GM20431 (cell line): ENCODE measurements around the gene CDCA8.

Experiments
- in situ Hi-C: fragments of 300-500 bp; cut with MseI, MboI; formaldehyde crosslinking; loops from one replicate; pipeline ENCODE4 v1.15.0; 2020; ENCODE audit warnings: low sequenced_read_pairs; ENCODE audit not compliant: unreplicated experiment

Gene CDCA8

DNA sequence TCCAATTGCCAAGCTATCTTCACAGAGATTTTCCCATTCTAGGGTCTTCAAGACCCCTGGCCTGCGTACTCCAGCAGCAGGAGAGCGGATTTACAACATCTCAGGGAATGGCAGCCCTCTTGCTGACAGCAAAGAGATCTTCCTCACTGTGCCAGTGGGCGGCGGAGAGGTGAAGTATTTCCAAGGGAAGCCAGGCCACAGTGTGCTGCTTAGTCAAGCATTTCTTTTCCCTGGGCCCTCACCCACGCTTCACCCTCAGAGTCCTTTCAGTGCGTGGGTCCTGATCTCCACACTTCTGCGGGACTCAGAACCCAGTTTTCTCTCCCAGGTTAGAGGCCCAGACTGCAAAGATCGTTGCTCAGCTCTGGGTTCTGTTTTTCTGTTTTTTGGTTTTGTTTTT is 13.1 kb downstream of the CDCA8 start:
- in situ Hi-C loops, result no loop called here

DNA sequence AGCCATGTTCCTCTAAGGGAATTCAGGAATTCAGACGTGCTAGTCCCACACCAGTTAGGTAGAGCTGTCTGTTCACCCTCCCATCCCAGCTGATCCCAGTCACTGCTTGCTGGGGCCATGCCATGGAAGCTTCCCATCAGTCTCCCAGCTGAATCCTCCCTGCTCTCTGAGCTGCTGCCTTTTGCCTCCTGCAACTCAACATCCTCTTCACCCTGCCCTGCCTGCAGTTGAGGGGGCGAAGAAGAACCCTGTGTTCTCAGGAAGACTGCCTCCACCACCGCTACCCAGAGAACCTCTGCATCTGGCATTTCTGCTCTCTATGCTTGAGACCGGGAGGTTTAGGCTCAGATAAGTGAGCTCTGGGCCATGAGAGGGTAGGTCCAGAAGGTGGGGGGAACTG is 16.2 kb downstream of the CDCA8 start:
- in situ Hi-C loops, result no loop called here

- in situ Hi-C loops, result no loop called here
Observed at GRCh38 chr1:37714226-37714625, 21.9 kb downstream of the CDCA8 start.

- in situ Hi-C loops, result no loop called here
Observed at GRCh38 chr1:37714689-37715088, 22.4 kb downstream of the CDCA8 start.

DNA sequence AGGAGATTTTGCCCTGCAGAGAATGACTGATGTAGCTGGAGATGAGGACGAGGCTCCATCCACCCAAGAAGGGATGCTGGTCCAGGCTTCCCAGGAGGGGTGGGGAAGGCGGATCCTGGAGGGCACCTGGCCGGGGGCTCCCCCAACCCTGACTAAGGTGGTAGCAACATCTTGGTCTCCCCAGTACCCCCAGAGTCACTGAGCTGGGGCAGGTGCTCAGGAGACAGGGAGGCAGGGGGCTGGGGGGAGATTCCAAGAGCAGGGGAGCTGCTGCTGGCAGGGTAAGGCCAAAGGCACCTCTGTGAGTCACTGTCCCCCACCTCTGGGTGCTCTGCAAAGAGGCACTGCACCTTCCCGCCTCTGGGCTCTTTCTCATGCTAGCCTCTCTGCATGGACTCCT is 24.0 kb downstream of the CDCA8 start:
- in situ Hi-C loops, result no loop called here

- in situ Hi-C loops, result no loop called here
Observed at GRCh38 chr1:37717631-37718030, 25.3 kb downstream of the CDCA8 start.

GRCh38 chr1:37718181-37718900 is 26.0 kb downstream of the CDCA8 start:
- in situ Hi-C loops, result no loop called here

- in situ Hi-C loops, result no loop called here
Observed at GRCh38 chr1:37718901-37719571, 26.7 kb downstream of the CDCA8 start.

GRCh38 chr1:37719572-37720195 is 27.4 kb downstream of the CDCA8 start:
- in situ Hi-C loops, result no loop called here

- in situ Hi-C loops, result no loop called here
Observed at GRCh38 chr1:37720231-37721130, 28.2 kb downstream of the CDCA8 start.

- in situ Hi-C loops, result no loop called here
Observed at GRCh38 chr1:37721565-37721964, 29.2 kb downstream of the CDCA8 start.

GRCh38 chr1:37722181-37723071 is 30.1 kb downstream of the CDCA8 start:
- in situ Hi-C loops, result no loop called here

- in situ Hi-C loops, result no loop called here
Observed at GRCh38 chr1:37723072-37723389, 30.7 kb downstream of the CDCA8 start.

DNA sequence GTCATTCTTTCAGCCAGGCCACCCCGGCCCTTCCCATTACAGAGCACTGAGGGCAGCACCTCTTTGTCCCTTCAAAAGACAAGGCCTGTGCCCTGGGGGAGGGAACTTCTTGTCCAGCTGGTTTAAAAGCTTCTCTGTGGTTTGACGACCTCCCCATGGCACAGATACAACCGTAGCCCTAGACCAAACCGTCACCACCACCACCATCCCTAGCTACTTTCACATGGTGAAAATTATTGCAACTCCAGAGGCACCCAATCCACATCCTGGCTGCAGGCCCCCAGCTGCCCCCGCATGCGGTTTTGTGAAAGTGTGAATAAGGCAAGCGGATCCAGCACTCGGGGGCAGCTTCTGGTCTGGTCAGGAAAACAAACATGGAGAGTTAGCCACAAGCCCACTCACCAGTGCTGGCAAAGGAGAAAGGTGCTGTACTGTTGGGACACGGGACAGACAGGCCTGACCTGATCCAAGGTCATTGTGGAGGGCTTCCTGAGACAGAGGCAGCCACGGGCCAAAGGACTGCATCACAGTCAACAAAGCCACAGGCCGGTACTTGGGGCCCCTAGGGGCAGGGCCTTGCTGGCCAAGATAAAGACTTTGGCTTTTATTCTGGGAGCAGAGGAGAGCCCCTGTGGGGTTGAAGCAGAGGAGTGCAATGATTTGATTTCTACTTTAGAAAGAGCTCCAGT is 31.2 kb downstream of the CDCA8 start:
- in situ Hi-C loops, result no loop called here

GRCh38 chr1:37724575-37724974 is 32.3 kb downstream of the CDCA8 start:
- in situ Hi-C loops, result no loop called here

DNA sequence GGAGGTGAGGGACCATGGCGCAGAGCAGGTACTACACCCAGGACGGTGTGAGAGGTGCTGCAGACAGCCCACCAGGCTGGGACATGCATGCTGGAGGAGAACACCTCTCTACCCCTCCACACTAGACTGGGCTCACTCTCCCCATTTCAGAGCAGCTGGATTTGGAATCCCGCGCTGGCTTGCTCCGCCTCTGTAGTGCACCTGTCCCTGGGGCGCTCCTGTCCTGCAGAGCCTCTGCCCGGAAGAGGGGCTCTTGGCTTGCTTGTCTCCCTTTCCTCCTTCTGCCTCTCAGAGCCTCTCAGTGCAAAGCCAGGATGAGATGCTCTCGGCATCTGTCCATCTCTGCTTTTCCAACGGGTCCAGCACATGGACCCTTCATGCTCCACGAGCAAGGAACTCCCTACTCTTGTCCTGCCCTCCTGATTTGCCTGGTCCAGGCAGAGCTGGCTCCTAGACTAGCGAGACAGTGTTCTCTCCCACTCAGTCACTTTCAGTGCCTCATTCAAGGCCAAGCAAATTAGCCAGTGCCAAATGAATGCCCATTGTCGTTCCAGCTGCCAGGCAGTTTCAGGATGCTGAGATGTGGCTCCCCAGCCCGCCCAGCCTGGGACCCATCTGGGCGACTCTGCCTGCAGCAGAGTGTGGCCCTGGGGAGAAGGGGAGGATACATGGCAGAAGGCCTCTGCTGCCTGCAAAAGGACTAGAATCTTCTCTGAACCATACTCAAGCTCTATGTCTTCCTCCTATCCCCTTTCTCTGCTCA is 33.7 kb downstream of the CDCA8 start:
- in situ Hi-C loops, result no loop called here

DNA sequence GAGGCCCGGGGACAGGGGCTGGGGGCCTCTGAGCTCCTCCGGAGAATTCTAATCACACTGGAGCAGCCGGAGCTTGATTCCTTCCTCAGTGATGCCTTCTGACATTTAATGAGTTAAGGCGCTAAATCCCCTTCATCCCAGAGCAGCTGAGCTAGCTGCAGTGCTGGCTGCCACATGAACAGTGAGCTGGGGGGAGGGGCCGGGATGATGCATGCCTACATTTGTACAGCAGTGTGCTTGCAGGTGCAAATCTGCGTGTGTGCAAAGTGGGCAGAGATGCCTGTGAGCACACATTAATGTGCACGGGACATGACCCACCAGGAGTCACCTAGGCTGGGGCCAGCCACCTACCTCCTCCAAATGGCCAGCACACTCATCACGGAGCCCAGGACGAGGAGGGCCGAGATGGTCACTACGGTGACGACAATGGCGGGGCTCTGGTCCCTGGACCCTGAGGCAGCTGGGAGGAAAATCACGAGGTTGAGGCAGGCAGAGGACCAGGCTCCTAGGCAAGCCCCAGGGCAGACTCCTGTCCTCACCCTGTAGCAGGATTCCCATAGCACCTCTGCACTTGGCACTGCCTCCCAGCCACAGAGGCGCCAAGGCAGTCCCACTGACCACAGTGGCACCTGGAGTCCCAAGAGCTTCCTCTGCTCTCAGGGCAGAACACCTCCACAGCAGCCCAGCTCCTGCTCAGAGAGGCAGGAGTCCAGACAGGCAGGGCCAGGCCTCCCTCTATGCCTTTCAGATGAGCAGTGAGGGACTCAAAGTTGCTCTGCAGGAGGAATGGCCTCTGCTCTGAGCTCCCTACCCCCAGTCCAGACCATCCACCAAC is 34.7 kb downstream of the CDCA8 start:
- in situ Hi-C loops, result no loop called here

- in situ Hi-C loops, result no loop called here
Observed at GRCh38 chr1:37728416-37728815, 36.1 kb downstream of the CDCA8 start.
